Activated CD4-positive, alpha-beta T cell treated with anti-CD3 and anti-CD28 coated beads for 36 hours (primary cell): Measurements from ENCODE around the gene RERE. TPM values are rescaled to one million over a fixed set of nuclear protein-coding genes. Genes with fewer than 3 reads are reported as not detected.
"Not testable (repeated sequence)": the region's sequence is repeated elsewhere in the genome, so short reads cannot be mapped to it uniquely, and the experiment has no call there.

Experiments
- ATAC-seq: fragments of 200-7000 bp; cut with Tn5 transposase; one replicate; pipeline ENCODE4 v1.10.0; 2021; ENCODE audit warnings: mild to moderate bottlenecking, moderate library complexity
- CTCF ChIA-PET: fragments of 350-600 bp; sonication (Branson Sonifier 250); formaldehyde crosslinking; loops from one replicate; lab custom pipeline; 2021; ENCODE audit warnings: antibody characterized with exemption; lab: Charles Lee
- POLR2A ChIA-PET: fragments of 350-600 bp; sonication (Branson Sonifier 250); formaldehyde crosslinking; loops from one replicate; lab custom pipeline; 2021; ENCODE audit warnings: antibody characterized with exemption, inconsistent platforms; lab: Charles Lee
- DNase-seq: peaks from one replicate; pipeline ENCODE4 v3.0.0-alpha.2; 2020
- H3K27ac Mint-ChIP-seq: one replicate; pipeline ENCODE4 v1.8.0; 2021; ENCODE audit warnings: mixed read lengths
- H3K27me3 Mint-ChIP-seq: one replicate; pipeline ENCODE4 v1.8.0; 2021; ENCODE audit warnings: mixed read lengths
- H3K36me3 Mint-ChIP-seq: one replicate; pipeline ENCODE4 v1.8.0; 2021; ENCODE audit warnings: low read depth, mixed read lengths
- H3K4me1 Mint-ChIP-seq: one replicate; pipeline ENCODE4 v1.8.0; 2021; ENCODE audit warnings: mixed read lengths
- H3K4me3 Mint-ChIP-seq: one replicate; pipeline ENCODE4 v1.8.0; 2021; ENCODE audit warnings: mild to moderate bottlenecking, moderate library complexity, mixed read lengths
- H3K9me3 Mint-ChIP-seq: one replicate; pipeline ENCODE4 v1.8.0; 2021; ENCODE audit warnings: low read depth, mixed read lengths
- intact Hi-C, 2 experiments: fragments of 100-400 bp; cut with DNase I in 1 of 2; cut with micrococcal nuclease in 1 of 2; formaldehyde crosslinking; loops; one replicate each; pipeline versions ENCODE4 v1.14.2 to v1.15.1; 2022 to 2024; cut with DNase I, micrococcal nuclease
- total RNA-seq, 2 experiments: library from RNA; stranded (reverse); gene quantifications; one replicate each; pipeline ENCODE4 v1.2.3, GENCODE V29; 2021

The RERE gene
- total RNA-seq, 2 experiments from 2014 or later: 57.4 to 71.6 TPM

DNA sequence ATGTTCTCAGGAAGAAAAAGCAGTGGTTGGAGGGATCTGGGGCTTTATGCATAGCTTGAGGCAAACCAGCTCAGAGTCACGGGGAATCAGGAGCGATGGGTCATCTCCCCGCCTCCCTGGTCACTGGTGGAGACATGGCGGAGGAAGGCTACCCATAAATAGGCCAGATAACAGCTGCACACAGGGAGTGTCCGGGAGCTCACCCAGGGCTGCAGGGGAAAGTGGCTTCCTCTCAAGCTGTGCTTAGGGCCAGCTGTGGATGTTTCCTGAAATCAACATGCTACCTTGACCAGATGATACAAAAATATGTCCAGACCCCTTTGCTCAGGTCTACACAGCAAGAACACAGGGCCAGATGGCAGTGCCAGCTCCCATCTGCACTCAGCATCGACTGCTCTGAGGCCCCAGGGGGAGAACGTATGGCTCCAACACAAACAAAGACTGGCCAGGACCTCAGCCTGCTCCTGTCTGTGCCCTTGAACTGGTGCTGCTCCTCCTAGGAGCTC lies 27.1 kb upstream of the RERE start:
- H3K27me3 Mint-ChIP-seq: no peaks in the 10 kb centered on the region
- no peak for ATAC-seq
- H3K36me3 Mint-ChIP-seq: no peaks in the 10 kb centered on the region
- intact Hi-C loops: loop anchor here in 1 of 2 experiments (5.0 kb wide), 1 partner anchor 122 kb away; no protein-coding TSS in a partner anchor
- no peak overlapping the region for H3K27ac Mint-ChIP-seq
- CTCF ChIA-PET: interaction anchor here (0.6 to 1.3 kb wide), 6 partner anchors 9 to 284 kb away, joined by 3 to 4 read pairs (median 3); no protein-coding TSS in a partner anchor
- peaks cover 9% of the 10 kb centered on the region for H3K4me1 Mint-ChIP-seq
- no peak overlapping the region for H3K4me3 Mint-ChIP-seq
- peaks cover 7% of the 10 kb centered on the region for H3K9me3 Mint-ChIP-seq
- no peak for DNase-seq
- POLR2A ChIA-PET: interaction anchor here (1.0 kb wide), 2 partner anchors 12 to 21 kb away, joined by 3 read pairs; no protein-coding TSS in a partner anchor

- Mint-ChIP-seq H3K27me3 (no peaks in the 10 kb centered on the region), H3K4me3 (no peak overlapping the region), H3K36me3 (no peaks in the 10 kb centered on the region), H3K9me3 (peaks cover 7% of the 10 kb centered on the region), H3K4me1 (peaks cover 2% of the 10 kb centered on the region), H3K27ac (no peak overlapping the region)
- ATAC-seq: no peak
- ChIA-PET POLR2A (no interaction called here), CTCF (no interaction called here)
- intact Hi-C loops: no loop called here
- no peak for DNase-seq
Measured at GRCh38 chr1:8841395-8841794, 24.0 kb upstream of the RERE start.

DNA sequence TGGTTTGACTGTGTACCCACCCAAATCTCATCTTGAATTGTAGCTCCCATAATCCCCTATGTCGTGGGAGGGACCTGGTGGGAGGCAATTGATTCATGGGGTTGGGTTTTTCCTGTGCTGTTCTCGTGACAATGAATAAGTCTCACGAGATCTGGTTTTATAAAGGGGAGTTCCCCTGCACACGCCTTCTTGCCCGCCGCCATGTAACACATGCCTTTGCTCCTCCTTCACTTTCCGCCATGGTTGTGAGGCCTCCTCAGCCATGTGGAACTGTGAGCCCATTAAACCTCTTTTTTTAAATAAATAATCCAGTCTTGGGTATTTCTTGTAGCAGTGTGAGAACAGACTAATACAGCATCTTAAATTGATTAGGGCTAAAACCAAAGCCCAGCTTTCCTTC lies 22.6 kb upstream of the RERE start:
- ChIA-PET POLR2A (interaction anchor here (0.6 kb wide), 1 partner anchor 139 kb away, joined by 4 read pairs; no protein-coding TSS in a partner anchor), CTCF (interaction anchor here (0.7 to 2.4 kb wide), 4 partner anchors 8 to 409 kb away, joined by 3 to 17 read pairs (median 6); no protein-coding TSS in a partner anchor)
- ATAC-seq (no peak), DNase-seq (no peak)
- Mint-ChIP-seq H3K4me3 (no peak overlapping the region), H3K9me3 (peaks cover 7% of the 10 kb centered on the region), H3K27ac (no peak overlapping the region), H3K4me1 (peaks cover 2% of the 10 kb centered on the region), H3K36me3 (no peaks in the 10 kb centered on the region), H3K27me3 (no peaks in the 10 kb centered on the region)
- intact Hi-C loops: no loop called here

DNA sequence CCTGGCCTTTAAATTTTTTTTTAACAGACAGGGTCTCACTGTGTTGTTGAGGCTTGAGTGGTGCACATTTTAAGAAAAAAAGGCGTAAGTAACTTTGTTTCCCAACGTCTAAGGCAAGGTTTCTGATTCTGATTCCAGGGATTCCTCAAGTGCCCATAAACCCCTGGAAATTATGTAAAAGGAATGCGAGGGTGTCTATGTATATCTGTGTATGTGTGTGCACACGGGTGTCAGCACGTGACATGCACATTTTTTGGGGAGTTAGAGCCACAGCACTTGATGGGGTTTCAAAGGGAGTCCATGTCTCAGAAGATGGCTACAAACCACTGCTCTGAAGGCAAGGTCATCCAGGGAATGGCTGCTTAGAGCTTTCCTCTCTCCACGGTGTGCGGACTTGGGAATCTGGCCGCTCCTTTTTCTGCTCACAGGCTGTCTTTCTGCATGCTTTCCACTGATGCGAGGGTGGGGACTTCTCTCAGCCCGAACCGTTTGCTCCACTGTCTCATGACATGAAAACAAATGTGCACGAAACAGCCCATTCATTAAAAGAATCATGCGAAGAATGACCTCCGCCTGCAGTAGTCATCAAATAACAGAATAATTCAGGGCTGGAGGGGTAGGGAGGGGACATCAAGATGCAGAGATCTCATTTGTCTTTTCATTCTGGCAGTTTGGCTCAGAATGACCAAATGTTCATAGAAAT lies 18.7 kb upstream of the RERE start:
- Mint-ChIP-seq H3K9me3 (peaks cover 7% of the 10 kb centered on the region), H3K4me3 (no peak overlapping the region), H3K36me3 (no peaks in the 10 kb centered on the region), H3K4me1 (peaks cover 2% of the 10 kb centered on the region), H3K27ac (no peak overlapping the region), H3K27me3 (no peaks in the 10 kb centered on the region)
- intact Hi-C loops: no loop called here
- ChIA-PET POLR2A (interaction anchor here (0.7 kb wide), 1 partner anchor 15 kb away, joined by 4 read pairs; no protein-coding TSS in a partner anchor), CTCF (interaction anchor here (1.0 to 1.8 kb wide), 3 partner anchors 9 to 13 kb away, joined by 3 to 10 read pairs (median 3); no protein-coding TSS in a partner anchor)
- ATAC-seq (no peak), DNase-seq (no peak)

GRCh38 chr1:8831340-8831739 lies 13.9 kb upstream of the RERE start:
- Mint-ChIP-seq H3K36me3 (no peaks in the 10 kb centered on the region), H3K4me1 (peaks cover 9% of the 10 kb centered on the region), H3K9me3 (no peaks in the 10 kb centered on the region), H3K27me3 (no peaks in the 10 kb centered on the region), H3K27ac (no peak overlapping the region), H3K4me3 (no peak overlapping the region)
- no peak for DNase-seq
- CTCF ChIA-PET: interaction anchor here (0.7 kb wide), 1 partner anchor 243 kb away, joined by 4 read pairs; no protein-coding TSS in a partner anchor
- ATAC-seq: no peak
- intact Hi-C loops: no loop called here
- POLR2A ChIA-PET: no interaction called here

DNA sequence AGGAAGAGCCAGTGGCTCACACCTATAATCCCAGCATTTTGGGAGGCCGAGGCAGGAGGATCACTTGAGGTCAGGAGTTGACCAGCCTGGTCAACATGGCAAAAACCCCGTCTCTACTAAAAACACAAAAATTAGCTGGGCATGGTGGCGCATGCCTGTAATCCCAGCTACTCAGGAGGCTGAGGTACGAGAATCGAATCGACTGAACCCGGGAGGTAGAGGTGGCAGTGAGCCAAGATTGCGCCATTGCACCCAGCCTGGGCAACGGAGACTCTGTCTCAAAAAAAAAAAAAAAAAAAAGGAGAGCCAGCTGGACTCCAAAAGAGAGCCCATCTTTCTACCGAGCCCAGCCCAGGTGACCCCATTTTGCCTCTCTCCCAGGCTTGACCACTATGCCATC lies 13.3 kb upstream of the RERE start:
- H3K9me3 Mint-ChIP-seq, POLR2A ChIA-PET, DNase-seq, H3K4me1 Mint-ChIP-seq, H3K4me3 Mint-ChIP-seq, ATAC-seq, intact Hi-C loops, H3K27ac Mint-ChIP-seq, H3K27me3 Mint-ChIP-seq, H3K36me3 Mint-ChIP-seq: not testable (repeated sequence)
- CTCF ChIA-PET: interaction anchor here (0.6 to 0.7 kb wide), 2 partner anchors 152 to 243 kb away, joined by 4 to 5 read pairs; no protein-coding TSS in a partner anchor

- intact Hi-C loops: no loop called here
- DNase-seq (no peak), ATAC-seq (no peak)
- Mint-ChIP-seq H3K9me3 (no peaks in the 10 kb centered on the region), H3K4me1 (peaks cover 9% of the 10 kb centered on the region), H3K27me3 (peaks cover 2% of the 10 kb centered on the region), H3K36me3 (no peaks in the 10 kb centered on the region), H3K4me3 (no peak overlapping the region), H3K27ac (no peak overlapping the region)
- CTCF ChIA-PET: interaction anchor here (1.0 kb wide), 1 partner anchor 22 kb away, joined by 3 read pairs; no protein-coding TSS in a partner anchor
- POLR2A ChIA-PET: interaction anchor here (0.6 kb wide), 1 partner anchor 40 kb away, joined by 3 read pairs; no protein-coding TSS in a partner anchor
Measured at GRCh38 chr1:8825985-8826481, 8.6 kb upstream of the RERE start.

DNA sequence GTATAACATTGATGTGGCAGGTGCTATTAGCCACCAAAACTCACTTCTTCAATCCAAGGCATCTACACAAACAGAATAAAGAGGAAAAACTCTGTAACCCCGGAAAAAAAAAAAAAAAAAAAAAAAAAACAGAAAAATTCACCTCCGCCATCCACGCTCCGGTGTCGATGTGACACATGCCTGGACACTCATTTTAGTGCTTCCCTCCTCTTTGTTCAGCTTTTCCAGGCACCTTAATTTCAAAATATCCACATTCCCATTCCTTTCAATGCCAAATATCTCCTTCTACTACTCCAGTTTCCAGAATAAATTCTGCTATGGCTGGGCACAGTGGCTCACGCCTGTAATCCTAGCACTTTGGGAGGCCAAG lies 5.8 kb upstream of the RERE start:
- no peak for DNase-seq
- intact Hi-C loops: no loop called here
- Mint-ChIP-seq H3K27ac (no peak overlapping the region), H3K27me3 (peaks cover 4% of the 10 kb centered on the region), H3K36me3 (no peaks in the 10 kb centered on the region), H3K4me3 (no peak overlapping the region), H3K4me1 (peaks cover 3% of the 10 kb centered on the region), H3K9me3 (no peaks in the 10 kb centered on the region)
- POLR2A ChIA-PET: no interaction called here
- CTCF ChIA-PET: interaction anchor here (0.7 to 1.4 kb wide), 2 partner anchors 25 to 26 kb away, joined by 3 to 4 read pairs; no protein-coding TSS in a partner anchor
- ATAC-seq: no peak

DNA sequence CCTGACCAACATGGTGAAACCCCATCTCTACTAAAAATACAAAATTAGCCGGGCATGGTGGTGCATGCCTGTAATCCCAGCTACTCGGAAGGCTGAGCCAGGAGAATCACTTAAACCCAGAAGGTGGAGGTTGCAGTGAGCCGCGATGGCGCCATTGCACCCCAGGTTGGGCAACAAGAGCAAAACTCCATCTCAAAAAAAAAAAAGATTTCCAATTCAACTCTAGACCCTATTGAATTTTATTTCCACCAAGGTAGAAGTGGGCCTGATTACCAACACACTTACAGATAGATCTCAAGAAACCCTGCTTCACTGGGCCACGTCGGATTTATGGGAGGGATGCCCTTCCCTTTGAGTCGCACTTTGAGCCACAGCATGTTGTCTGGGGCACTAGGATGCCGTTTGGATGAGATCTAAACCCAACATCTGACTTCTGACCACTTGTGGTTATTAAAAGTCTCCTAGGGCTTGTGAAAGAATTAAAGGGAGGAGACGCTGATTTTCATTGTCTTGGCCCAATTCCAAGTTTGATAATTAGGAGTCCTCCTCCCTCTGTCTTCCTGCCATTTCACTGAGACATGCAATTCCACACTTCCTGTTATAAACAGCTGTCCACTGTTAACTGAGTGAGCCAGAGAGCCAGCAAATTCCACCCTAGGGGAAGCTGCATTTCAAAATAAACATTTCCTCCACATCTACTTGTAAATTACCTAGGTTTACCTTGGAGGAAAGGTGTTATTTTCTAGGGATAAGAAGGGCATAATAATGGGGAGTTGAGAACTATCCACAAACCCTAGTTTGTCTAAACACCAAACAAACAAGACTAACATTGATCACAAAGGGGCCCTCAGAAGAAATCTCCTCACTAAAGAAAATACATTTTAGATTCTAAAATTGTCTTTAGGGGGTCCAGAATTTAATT lies 5.2 kb upstream of the RERE start:
- intact Hi-C loops: no loop called here
- CTCF ChIA-PET: interaction anchor here (0.7 to 1.8 kb wide), 4 partner anchors 25 to 39 kb away, joined by 3 to 11 read pairs (median 4); no protein-coding TSS in a partner anchor
- POLR2A ChIA-PET: no interaction called here
- Mint-ChIP-seq H3K27me3 (peaks cover 4% of the 10 kb centered on the region), H3K9me3 (no peaks in the 10 kb centered on the region), H3K36me3 (no peaks in the 10 kb centered on the region), H3K4me3 (no peak overlapping the region), H3K27ac (no peak overlapping the region), H3K4me1 (peaks cover 6% of the 10 kb centered on the region)
- DNase-seq (no peak), ATAC-seq (no peak)

DNA sequence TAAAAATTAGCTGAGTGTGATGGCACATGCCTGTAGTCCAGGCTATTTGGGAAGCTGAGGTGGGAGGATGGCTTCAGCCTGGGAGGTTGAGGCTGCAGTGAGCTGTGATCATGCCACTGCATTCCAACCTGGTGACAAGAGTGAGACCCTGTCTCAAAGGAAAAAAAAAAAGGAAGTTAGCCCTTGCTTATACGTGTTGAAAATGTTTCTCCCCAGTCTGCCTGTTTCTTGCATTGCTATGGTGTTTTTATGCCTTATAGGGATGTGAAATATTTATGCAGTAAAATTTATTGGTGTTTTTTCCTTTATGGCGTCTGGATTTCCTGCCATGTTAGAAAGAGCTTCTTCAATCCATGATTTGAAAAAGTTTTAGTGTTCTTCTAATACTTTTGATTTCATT lies 3.6 kb upstream of the RERE start:
- DNase-seq: no peak
- H3K36me3 Mint-ChIP-seq: no peaks in the 10 kb centered on the region
- H3K4me1 Mint-ChIP-seq: peaks cover 10% of the 10 kb centered on the region
- H3K4me3 Mint-ChIP-seq: no peak overlapping the region
- intact Hi-C loops: no loop called here
- CTCF ChIA-PET: interaction anchor here (0.6 to 1.8 kb wide), 5 partner anchors 28 to 358 kb away, joined by 3 to 11 read pairs (median 3); no protein-coding TSS in a partner anchor
- H3K27ac Mint-ChIP-seq: no peak overlapping the region
- peaks cover 4% of the 10 kb centered on the region for H3K27me3 Mint-ChIP-seq
- ATAC-seq: no peak
- H3K9me3 Mint-ChIP-seq: no peaks in the 10 kb centered on the region
- POLR2A ChIA-PET: interaction anchor here (0.6 kb wide), 2 partner anchors 87 to 881 kb away, joined by 4 to 11 read pairs; partner anchors contain the start of gene TNFRSF9
